ENCODE data around the gene OPN5. TPM values are rescaled to one million over a fixed set of nuclear protein-coding genes. Genes with fewer than 3 reads are reported as not detected.
"Not testable (repeated sequence)": the region's sequence is repeated elsewhere in the genome, so short reads cannot be mapped to it uniquely, and the experiment has no call there.

The OPN5 gene
- total RNA-seq, 2 experiments from 2014 or later: not detected

- H3K4me3 Mint-ChIP-seq: no peak overlapping the region
- no peaks in the 10 kb centered on the region for H3K9me3 Mint-ChIP-seq
- POLR2A ChIA-PET: no interaction called here
- ATAC-seq: no peak
- peaks cover 8% of the 10 kb centered on the region for H3K4me1 Mint-ChIP-seq (ENCODE audit: low read depth)
- intact Hi-C loops (cut with micrococcal nuclease): no loop called here
- TF ChIP-seq CTCF (IDR thresholded peaks at IDR 0.05): no peak
- no peak overlapping the region for H3K27ac Mint-ChIP-seq
- no peaks in the 10 kb centered on the region for H3K36me3 Mint-ChIP-seq (ENCODE audit: low read depth)
- peaks cover 5% of the 10 kb centered on the region for H3K27me3 Mint-ChIP-seq
- CTCF ChIA-PET: interaction anchor here (2.0 kb wide), 1 partner anchor 106 kb away, joined by 6 read pairs; no protein-coding TSS in a partner anchor
- no peak for DNase-seq
These were observed 44.4 kb upstream of the OPN5 start for GRCh38 chr6:47737406-47737805.

GRCh38 chr6:47740714-47741113 lies 41.1 kb upstream of the OPN5 start:
- Mint-ChIP-seq H3K9me3 (no peaks in the 10 kb centered on the region), H3K27ac (no peak overlapping the region), H3K4me3 (no peak overlapping the region), H3K27me3 (peaks cover 5% of the 10 kb centered on the region), H3K4me1 (ENCODE audit: low read depth) (peaks cover 10% of the 10 kb centered on the region), H3K36me3 (ENCODE audit: low read depth) (no peaks in the 10 kb centered on the region)
- DNase-seq: no peak
- ChIA-PET CTCF (no interaction called here), POLR2A (no interaction called here)
- TF ChIP-seq CTCF (IDR thresholded peaks at IDR 0.05): no peak
- intact Hi-C loops (cut with micrococcal nuclease): no loop called here
- ATAC-seq: no peak

- intact Hi-C loops (cut with micrococcal nuclease): no loop called here
- ATAC-seq: peak; percentile 91
- CTCF ChIA-PET: interaction anchor here (1.2 kb wide), 1 partner anchor 110 kb away, joined by 3 read pairs; no protein-coding TSS in a partner anchor
These were observed 40.0 kb upstream of the OPN5 start for GRCh38 chr6:47741807-47742206.

GRCh38 chr6:47743744-47744143 lies 38.1 kb upstream of the OPN5 start:
- DNase-seq (no peak), ATAC-seq (no peak)
- H3K9me3 Mint-ChIP-seq: no peaks in the 10 kb centered on the region
- no peak overlapping the region for H3K27ac Mint-ChIP-seq
- H3K4me1 Mint-ChIP-seq (ENCODE audit: low read depth): peaks cover 10% of the 10 kb centered on the region
- ChIA-PET CTCF (no interaction called here), POLR2A (no interaction called here)
- no peaks in the 10 kb centered on the region for H3K36me3 Mint-ChIP-seq (ENCODE audit: low read depth)
- no peak overlapping the region for H3K4me3 Mint-ChIP-seq
- intact Hi-C loops (cut with micrococcal nuclease): no loop called here
- H3K27me3 Mint-ChIP-seq: peaks cover 3% of the 10 kb centered on the region
- no peak for TF ChIP-seq CTCF (IDR thresholded peaks at IDR 0.05)

More at GRCh38 chr6:47741807-47742206, 40.0 kb upstream of the OPN5 start:
- no peaks in the 10 kb centered on the region for H3K9me3 Mint-ChIP-seq
- H3K4me3 Mint-ChIP-seq: no peak overlapping the region
- peaks cover 10% of the 10 kb centered on the region for H3K4me1 Mint-ChIP-seq (ENCODE audit: low read depth)
- peaks cover 3% of the 10 kb centered on the region for H3K27me3 Mint-ChIP-seq
- POLR2A ChIA-PET: interaction anchor here (0.6 kb wide), 1 partner anchor 233 kb away, joined by 3 read pairs; no protein-coding TSS in a partner anchor
- no peak for TF ChIP-seq CTCF (IDR thresholded peaks at IDR 0.05)
- peak; percentile 8 for DNase-seq
- peak overlapping the region; percentile 37 for H3K27ac Mint-ChIP-seq
- no peaks in the 10 kb centered on the region for H3K36me3 Mint-ChIP-seq (ENCODE audit: low read depth)

GRCh38 chr6:47745269-47745668 lies 36.6 kb upstream of the OPN5 start:
- POLR2A ChIA-PET; DNase-seq; H3K27ac Mint-ChIP-seq; H3K36me3 Mint-ChIP-seq (ENCODE audit: low read depth); H3K4me3 Mint-ChIP-seq; intact Hi-C loops (cut with micrococcal nuclease); H3K9me3 Mint-ChIP-seq; ATAC-seq; H3K27me3 Mint-ChIP-seq: not testable (repeated sequence)
- peaks cover 16% of the 10 kb centered on the region for H3K4me1 Mint-ChIP-seq (ENCODE audit: low read depth)
- CTCF ChIA-PET: interaction anchor here (0.9 to 1.4 kb wide), 2 partner anchors 12 to 114 kb away, joined by 4 to 6 read pairs; no protein-coding TSS in a partner anchor

- ATAC-seq: no peak
- peaks cover 5% of the 10 kb centered on the region for H3K27me3 Mint-ChIP-seq
- H3K4me1 Mint-ChIP-seq (ENCODE audit: low read depth): peaks cover 6% of the 10 kb centered on the region
- POLR2A ChIA-PET: no interaction called here
- CTCF ChIA-PET: no interaction called here
- no peak for TF ChIP-seq CTCF (IDR thresholded peaks at IDR 0.05)
- H3K36me3 Mint-ChIP-seq (ENCODE audit: low read depth): no peaks in the 10 kb centered on the region
- H3K4me3 Mint-ChIP-seq: no peak overlapping the region
- intact Hi-C loops (cut with micrococcal nuclease): no loop called here
- H3K9me3 Mint-ChIP-seq: no peaks in the 10 kb centered on the region
- no peak for DNase-seq
- H3K27ac Mint-ChIP-seq: no peak overlapping the region
These were observed 32.1 kb upstream of the OPN5 start for GRCh38 chr6:47749757-47750156.
